ENCODE results near the gene TIFAB. TPM values are rescaled to one million over a fixed set of nuclear protein-coding genes. Genes with fewer than 3 reads are reported as not detected.

The TIFAB gene
- polyA plus RNA-seq, 4 donors = 0.05 to 0.23 (median 0.21) TPM

Other genes with a start within 250 kb of the TIFAB start
- gene MACROH2A1, start 53.1 kb downstream of the TIFAB start, polyA plus RNA-seq (ENCODE audit: insufficient read length in 4 of 4) = 100 to 1,000 TPM; 189 to 265 (median 225) TPM
- under 1 TPM in 2 of 4 donors, not detected in 2; 0.03 to 0.07 TPM for gene DCANP1, start 5.0 kb downstream of the TIFAB start, polyA plus RNA-seq (ENCODE audit: insufficient read length in 4 of 4)
- gene NEUROG1, start 83.6 kb upstream of the TIFAB start, polyA plus RNA-seq (ENCODE audit: insufficient read length in 4 of 4) = not detected
- gene CXCL14, start 126.6 kb upstream of the TIFAB start, polyA plus RNA-seq (ENCODE audit: insufficient read length in 4 of 4) = 10 to 100 TPM; 24.9 to 45.0 (median 36.3) TPM